Measurements from ENCODE around the gene BCAP29. TPM values are rescaled to one million over a fixed set of nuclear protein-coding genes. Genes with fewer than 3 reads are reported as not detected.

The BCAP29 gene
- total RNA-seq, 1 experiment from 2014 or later, result 61.5 TPM

DNA sequence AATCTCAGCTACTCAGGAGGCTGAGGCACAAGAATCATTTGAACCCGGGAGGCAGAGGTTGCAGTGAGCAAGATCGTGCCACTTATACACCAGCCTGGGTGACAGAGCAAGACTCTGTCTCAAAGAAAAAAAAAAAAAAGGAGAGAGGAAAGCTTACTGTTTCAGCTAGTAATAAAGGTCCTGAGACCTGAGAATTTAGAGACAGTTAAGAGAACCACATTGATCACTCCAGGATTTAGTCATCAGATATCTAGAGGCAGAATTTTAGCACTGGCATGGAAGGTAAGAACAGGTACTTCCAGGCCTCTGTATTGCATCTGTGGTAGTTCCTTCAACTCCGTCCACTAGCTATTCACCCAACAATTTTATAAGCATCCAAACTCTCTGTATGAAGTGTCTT is 24.2 kb upstream of the BCAP29 start:
- peaks cover 50% of the 10 kb centered on the region for H3K36me3 Mint-ChIP-seq (ENCODE audit: insufficient read depth, unreplicated experiment)
- BruUV-seq (replicated peaks), result no TSS peak
- peaks cover 20% of the 10 kb centered on the region for H3K4me1 Mint-ChIP-seq (ENCODE audit: insufficient read depth, unreplicated experiment)
- TF ChIP-seq, protein P1, sequence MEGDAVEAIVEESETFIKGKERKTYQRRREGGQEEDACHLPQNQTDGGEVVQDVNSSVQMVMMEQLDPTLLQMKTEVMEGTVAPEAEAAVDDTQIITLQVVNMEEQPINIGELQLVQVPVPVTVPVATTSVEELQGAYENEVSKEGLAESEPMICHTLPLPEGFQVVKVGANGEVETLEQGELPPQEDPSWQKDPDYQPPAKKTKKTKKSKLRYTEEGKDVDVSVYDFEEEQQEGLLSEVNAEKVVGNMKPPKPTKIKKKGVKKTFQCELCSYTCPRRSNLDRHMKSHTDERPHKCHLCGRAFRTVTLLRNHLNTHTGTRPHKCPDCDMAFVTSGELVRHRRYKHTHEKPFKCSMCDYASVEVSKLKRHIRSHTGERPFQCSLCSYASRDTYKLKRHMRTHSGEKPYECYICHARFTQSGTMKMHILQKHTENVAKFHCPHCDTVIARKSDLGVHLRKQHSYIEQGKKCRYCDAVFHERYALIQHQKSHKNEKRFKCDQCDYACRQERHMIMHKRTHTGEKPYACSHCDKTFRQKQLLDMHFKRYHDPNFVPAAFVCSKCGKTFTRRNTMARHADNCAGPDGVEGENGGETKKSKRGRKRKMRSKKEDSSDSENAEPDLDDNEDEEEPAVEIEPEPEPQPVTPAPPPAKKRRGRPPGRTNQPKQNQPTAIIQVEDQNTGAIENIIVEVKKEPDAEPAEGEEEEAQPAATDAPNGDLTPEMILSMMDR (IDR thresholded peaks at IDR 0.05; ENCODE audit: unreplicated experiment), result no peak
- intact Hi-C loops (cut with micrococcal nuclease), result no loop called here
- CTCF ChIA-PET, result interaction anchor here (0.7 to 1.0 kb wide), 2 partner anchors 9 to 93 kb away, joined by 3 to 5 read pairs; no protein-coding TSS in a partner anchor
- no peaks in the 10 kb centered on the region for H3K27me3 Mint-ChIP-seq (ENCODE audit: insufficient read depth, unreplicated experiment)
- H3K27ac Mint-ChIP-seq (ENCODE audit: low read depth, unreplicated experiment), result no peak overlapping the region
- no peak overlapping the region for H3K4me3 Mint-ChIP-seq (ENCODE audit: unreplicated experiment)
- no peak for DNase-seq (ENCODE audit: unreplicated experiment)
- POLR2A ChIA-PET, result no interaction called here
- no peaks in the 10 kb centered on the region for H3K9me3 Mint-ChIP-seq (ENCODE audit: unreplicated experiment)

DNA sequence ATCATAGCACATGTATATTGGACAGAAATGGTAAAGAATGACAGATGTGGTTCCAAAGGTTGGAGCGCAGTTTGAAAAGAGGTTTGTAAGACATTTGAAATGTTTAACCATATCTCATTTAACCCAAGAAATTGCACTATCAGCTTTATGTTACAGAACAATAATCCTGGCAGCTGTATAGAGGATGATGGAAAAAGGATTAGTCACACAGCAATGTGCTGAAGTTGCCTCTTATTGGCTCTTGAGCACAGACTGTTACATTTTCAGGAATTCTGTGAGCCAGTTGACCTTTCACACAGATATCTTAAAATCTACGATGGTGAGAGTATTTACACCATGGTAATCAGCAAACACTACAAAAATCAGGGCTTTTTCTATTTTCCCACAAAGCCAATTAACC is 20.2 kb upstream of the BCAP29 start:
- DNase-seq (ENCODE audit: unreplicated experiment), result peak; percentile 55
- intact Hi-C loops (cut with micrococcal nuclease), result loop anchor here (5.0 kb wide), 1 partner anchor 98 kb away; no protein-coding TSS in a partner anchor
- no TSS peak for BruUV-seq (replicated peaks)
- Mint-ChIP-seq H3K9me3 (ENCODE audit: unreplicated experiment) (no peaks in the 10 kb centered on the region), H3K27ac (ENCODE audit: low read depth, unreplicated experiment) (peak overlapping the region; percentile 24), H3K4me3 (ENCODE audit: unreplicated experiment) (no peak overlapping the region), H3K36me3 (ENCODE audit: insufficient read depth, unreplicated experiment) (peaks cover 27% of the 10 kb centered on the region), H3K4me1 (ENCODE audit: insufficient read depth, unreplicated experiment) (peaks cover 37% of the 10 kb centered on the region), H3K27me3 (ENCODE audit: insufficient read depth, unreplicated experiment) (no peaks in the 10 kb centered on the region)
- ChIA-PET POLR2A (interaction anchor here (0.6 to 1.1 kb wide), 3 partner anchors 14 to 652 kb away, joined by 3 read pairs; no protein-coding TSS in a partner anchor), CTCF (no interaction called here)
- TF ChIP-seq, protein P1 (IDR thresholded peaks at IDR 0.05; ENCODE audit: unreplicated experiment), result no peak

DNA sequence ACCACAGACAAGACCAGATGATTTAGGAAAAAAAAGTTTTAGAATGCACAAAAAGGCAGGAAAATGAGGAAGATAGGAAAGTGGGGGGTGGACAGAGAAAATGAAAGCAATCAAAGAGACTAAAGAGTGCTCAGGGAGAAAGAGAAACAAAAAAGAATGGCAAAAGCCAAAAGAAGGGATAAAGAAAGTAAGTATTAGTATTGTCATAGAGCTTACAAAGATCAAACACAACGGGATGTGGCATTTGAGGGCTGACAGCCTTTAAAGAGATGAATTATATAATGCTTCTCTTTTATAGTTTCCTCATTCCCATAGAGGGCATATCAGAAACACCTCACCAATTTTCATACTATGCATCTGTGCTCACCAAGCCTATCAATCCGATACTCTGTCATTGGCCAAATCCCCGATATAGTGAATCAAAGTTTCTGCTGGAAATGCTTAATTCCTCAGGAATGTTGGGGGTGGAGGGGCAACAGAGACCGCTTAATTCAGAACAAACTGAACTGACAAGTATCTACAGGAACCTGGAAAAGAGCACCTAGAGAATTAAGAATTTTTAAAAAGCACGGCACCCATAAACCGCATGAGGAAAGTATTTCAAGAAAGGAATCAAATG is 19.0 kb upstream of the BCAP29 start:
- peaks cover 37% of the 10 kb centered on the region for H3K4me1 Mint-ChIP-seq (ENCODE audit: insufficient read depth, unreplicated experiment)
- intact Hi-C loops (cut with micrococcal nuclease), result loop anchor here (5.0 kb wide), 1 partner anchor 99 kb away; no protein-coding TSS in a partner anchor
- no TSS peak for BruUV-seq (replicated peaks)
- ChIA-PET POLR2A (interaction anchor here (1.1 kb wide), 1 partner anchor 13 kb away, joined by 3 read pairs; no protein-coding TSS in a partner anchor), CTCF (interaction anchor here (0.6 to 0.7 kb wide), 2 partner anchors 48 to 393 kb away, joined by 3 to 4 read pairs; no protein-coding TSS in a partner anchor)
- no peaks in the 10 kb centered on the region for H3K9me3 Mint-ChIP-seq (ENCODE audit: unreplicated experiment)
- H3K27ac Mint-ChIP-seq (ENCODE audit: low read depth, unreplicated experiment), result peak overlapping the region; percentile 24
- H3K27me3 Mint-ChIP-seq (ENCODE audit: insufficient read depth, unreplicated experiment), result no peaks in the 10 kb centered on the region
- peak overlapping the region; percentile 75 for H3K4me3 Mint-ChIP-seq (ENCODE audit: unreplicated experiment)
- TF ChIP-seq, protein P1 (IDR thresholded peaks at IDR 0.05; ENCODE audit: unreplicated experiment), result no peak
- DNase-seq (ENCODE audit: unreplicated experiment), result peak; percentile 1
- peaks cover 17% of the 10 kb centered on the region for H3K36me3 Mint-ChIP-seq (ENCODE audit: insufficient read depth, unreplicated experiment)

DNA sequence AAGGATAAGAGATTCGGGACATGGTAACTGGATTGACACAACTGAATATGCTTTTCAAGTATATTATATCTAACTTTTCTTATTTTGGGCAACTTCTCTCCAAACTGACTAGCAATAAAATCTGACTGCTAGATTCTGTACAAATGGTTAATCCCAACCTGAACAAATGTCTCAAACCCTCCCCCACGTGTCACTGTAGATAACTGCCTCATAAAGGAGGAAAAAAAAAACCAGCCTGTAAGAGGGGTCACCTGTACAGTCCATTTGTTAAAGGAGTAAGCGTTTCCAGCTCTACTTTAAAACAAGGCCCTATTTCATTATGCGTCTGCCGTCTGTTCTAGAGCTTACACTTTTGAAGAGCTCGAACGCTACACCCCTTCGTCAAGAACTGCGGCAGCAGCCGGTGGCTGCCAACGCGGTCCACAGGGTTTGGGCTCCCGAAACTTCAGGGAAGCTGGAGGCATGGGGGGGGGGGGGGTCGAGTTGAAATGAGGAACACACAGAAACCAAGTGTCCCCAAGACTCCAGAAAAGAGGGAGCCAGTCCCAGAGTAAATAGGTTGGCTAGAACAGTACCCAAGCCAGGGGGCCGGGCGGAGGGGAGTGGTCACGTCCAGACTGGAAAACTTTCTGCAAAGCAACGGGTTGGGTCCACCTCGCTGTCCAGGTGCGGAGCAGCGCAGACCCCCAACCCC is 16.8 kb upstream of the BCAP29 start:
- H3K27me3 Mint-ChIP-seq (ENCODE audit: insufficient read depth, unreplicated experiment), result no peaks in the 10 kb centered on the region
- peak overlapping the region; percentile 75 for H3K4me3 Mint-ChIP-seq (ENCODE audit: unreplicated experiment)
- intact Hi-C loops (cut with micrococcal nuclease), result loop anchor here (5.0 kb wide), 1 partner anchor 101 kb away; no protein-coding TSS in a partner anchor
- H3K4me1 Mint-ChIP-seq (ENCODE audit: insufficient read depth, unreplicated experiment), result peaks cover 42% of the 10 kb centered on the region
- CTCF ChIA-PET, result interaction anchor here (0.6 to 2.9 kb wide), 6 partner anchors 12 to 967 kb away, joined by 3 to 10 read pairs (median 4); no protein-coding TSS in a partner anchor
- no TSS peak for BruUV-seq (replicated peaks)
- H3K36me3 Mint-ChIP-seq (ENCODE audit: insufficient read depth, unreplicated experiment), result peaks cover 6% of the 10 kb centered on the region
- no peaks in the 10 kb centered on the region for H3K9me3 Mint-ChIP-seq (ENCODE audit: unreplicated experiment)
- no peak for DNase-seq (ENCODE audit: unreplicated experiment)
- POLR2A ChIA-PET, result interaction anchor here (0.6 to 3.5 kb wide), 22 partner anchors 10 to 394 kb away, joined by 3 to 47 read pairs (median 6); partner anchors contain the start of genes BCAP29, CBLL1, DLD and HBP1
- TF ChIP-seq, protein P1 (IDR thresholded peaks at IDR 0.05; ENCODE audit: unreplicated experiment), result no peak
- H3K27ac Mint-ChIP-seq (ENCODE audit: low read depth, unreplicated experiment), result peak overlapping the region; percentile 79
